Glutamatergic neuron (in vitro differentiated cells): ENCODE measurements around the gene OR2AE1. TPM values are rescaled to one million over a fixed set of nuclear protein-coding genes. Genes with fewer than 3 reads are reported as not detected.
"Not testable (repeated sequence)": the region's sequence is repeated elsewhere in the genome, so short reads cannot be mapped to it uniquely, and the experiment has no call there.

Experiments used
- DNase-seq: peaks from one replicate; pipeline ENCODE4 v3.0.0; 2022
- H3K27ac Mint-ChIP-seq: one replicate; pipeline ENCODE4 v1.8.0; 2020; ENCODE audit warnings: mild to moderate bottlenecking, mixed read lengths, inconsistent platforms; ENCODE audit not compliant: unreplicated experiment
- H3K27me3 Mint-ChIP-seq: one replicate; pipeline ENCODE4 v1.8.0; 2020; ENCODE audit warnings: mild to moderate bottlenecking, moderate library complexity, mixed read lengths, inconsistent platforms; ENCODE audit not compliant: unreplicated experiment
- H3K36me3 Mint-ChIP-seq: one replicate; pipeline ENCODE4 v1.8.0; 2020; ENCODE audit warnings: mild to moderate bottlenecking, mixed read lengths, inconsistent platforms; ENCODE audit not compliant: unreplicated experiment
- H3K4me1 Mint-ChIP-seq: one replicate; pipeline ENCODE4 v1.8.0; 2020; ENCODE audit warnings: mild to moderate bottlenecking, low read depth, mixed read lengths, inconsistent platforms; ENCODE audit not compliant: unreplicated experiment
- H3K4me3 Mint-ChIP-seq: one replicate; pipeline ENCODE4 v1.8.0; 2020; ENCODE audit warnings: mild to moderate bottlenecking, mixed read lengths, inconsistent platforms; ENCODE audit not compliant: unreplicated experiment
- H3K9me3 Mint-ChIP-seq: one replicate; pipeline ENCODE4 v1.8.0; 2020; ENCODE audit warnings: mild to moderate bottlenecking, moderate library complexity, mixed read lengths, inconsistent platforms; ENCODE audit not compliant: unreplicated experiment
- total RNA-seq: library from RNA; stranded (reverse); fragmentation: NEBNext Ultra II Directional; extraction: Animal tissue kit (Norgen Biotek cat#: 25700); gene quantifications from one replicate; pipeline ENCODE4 v1.2.1, GENCODE V29; 2021; ENCODE audit not compliant: unreplicated experiment
- TF ChIP-seq, protein P1 (sequence below): fragments of 200-600 bp; sonication (generic); IDR thresholded peaks from one replicate; pipeline ENCODE4 v1.5.0; 2021; ENCODE audit not compliant: partially characterized antibody, unreplicated experiment

The OR2AE1 gene
- total RNA-seq, 1 donor from 2014 or later: 0.39 TPM

DNA sequence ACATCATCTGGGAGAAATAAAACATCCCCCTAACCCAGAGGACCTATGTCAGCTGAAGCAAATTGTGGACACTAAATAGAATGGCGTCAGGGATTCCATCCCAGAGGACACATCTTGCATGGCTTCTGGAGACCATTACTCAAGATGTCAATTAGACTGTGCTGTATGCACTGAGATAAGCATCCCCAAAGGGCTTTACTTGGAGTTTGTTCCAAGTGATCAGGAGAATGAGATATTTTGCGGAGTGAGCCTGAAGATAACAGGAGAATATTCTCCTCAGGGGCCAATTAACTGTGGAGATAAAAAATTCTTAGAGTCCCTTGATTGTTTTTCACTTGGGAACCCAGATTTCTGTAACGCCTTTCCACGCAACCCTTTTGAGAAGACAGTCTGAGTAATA, 4.5 kb upstream of the OR2AE1 start:
- DNase-seq: no peak
- TF ChIP-seq, protein P1, sequence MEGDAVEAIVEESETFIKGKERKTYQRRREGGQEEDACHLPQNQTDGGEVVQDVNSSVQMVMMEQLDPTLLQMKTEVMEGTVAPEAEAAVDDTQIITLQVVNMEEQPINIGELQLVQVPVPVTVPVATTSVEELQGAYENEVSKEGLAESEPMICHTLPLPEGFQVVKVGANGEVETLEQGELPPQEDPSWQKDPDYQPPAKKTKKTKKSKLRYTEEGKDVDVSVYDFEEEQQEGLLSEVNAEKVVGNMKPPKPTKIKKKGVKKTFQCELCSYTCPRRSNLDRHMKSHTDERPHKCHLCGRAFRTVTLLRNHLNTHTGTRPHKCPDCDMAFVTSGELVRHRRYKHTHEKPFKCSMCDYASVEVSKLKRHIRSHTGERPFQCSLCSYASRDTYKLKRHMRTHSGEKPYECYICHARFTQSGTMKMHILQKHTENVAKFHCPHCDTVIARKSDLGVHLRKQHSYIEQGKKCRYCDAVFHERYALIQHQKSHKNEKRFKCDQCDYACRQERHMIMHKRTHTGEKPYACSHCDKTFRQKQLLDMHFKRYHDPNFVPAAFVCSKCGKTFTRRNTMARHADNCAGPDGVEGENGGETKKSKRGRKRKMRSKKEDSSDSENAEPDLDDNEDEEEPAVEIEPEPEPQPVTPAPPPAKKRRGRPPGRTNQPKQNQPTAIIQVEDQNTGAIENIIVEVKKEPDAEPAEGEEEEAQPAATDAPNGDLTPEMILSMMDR: no peak
- H3K36me3 Mint-ChIP-seq: peaks cover 14% of the 10 kb centered on the region
- no peak overlapping the region for H3K27ac Mint-ChIP-seq
- H3K4me3 Mint-ChIP-seq: no peak overlapping the region
- H3K27me3 Mint-ChIP-seq: peaks cover 2% of the 10 kb centered on the region
- H3K9me3 Mint-ChIP-seq: peaks cover 5% of the 10 kb centered on the region
- no peaks in the 10 kb centered on the region for H3K4me1 Mint-ChIP-seq

DNA sequence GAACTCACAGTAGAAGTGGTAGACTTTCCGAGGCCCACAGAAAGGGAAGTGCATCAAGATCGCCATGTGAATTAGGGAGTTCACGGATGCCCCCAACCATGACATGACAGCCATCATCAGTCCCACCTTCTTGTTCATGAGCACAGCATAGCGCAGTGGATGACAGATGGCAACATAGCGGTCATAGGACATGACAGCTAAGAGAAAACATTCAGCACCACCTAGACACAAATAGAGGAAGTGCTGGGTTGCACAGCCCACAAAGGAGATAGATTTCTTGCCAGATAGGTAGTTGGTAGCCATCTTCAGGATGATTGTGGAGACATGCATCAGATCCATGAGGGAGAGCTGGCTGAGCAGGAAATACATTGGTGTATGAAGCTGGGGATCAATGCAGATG, 342 bp downstream of the OR2AE1 start:
- Mint-ChIP-seq H3K9me3 (no peaks in the 10 kb centered on the region), H3K27me3 (peaks cover 2% of the 10 kb centered on the region), H3K4me1 (no peaks in the 10 kb centered on the region), H3K4me3 (no peak overlapping the region), H3K36me3 (no peaks in the 10 kb centered on the region), H3K27ac (no peak overlapping the region)
- no peak for DNase-seq
- TF ChIP-seq, protein P1: no peak

DNA sequence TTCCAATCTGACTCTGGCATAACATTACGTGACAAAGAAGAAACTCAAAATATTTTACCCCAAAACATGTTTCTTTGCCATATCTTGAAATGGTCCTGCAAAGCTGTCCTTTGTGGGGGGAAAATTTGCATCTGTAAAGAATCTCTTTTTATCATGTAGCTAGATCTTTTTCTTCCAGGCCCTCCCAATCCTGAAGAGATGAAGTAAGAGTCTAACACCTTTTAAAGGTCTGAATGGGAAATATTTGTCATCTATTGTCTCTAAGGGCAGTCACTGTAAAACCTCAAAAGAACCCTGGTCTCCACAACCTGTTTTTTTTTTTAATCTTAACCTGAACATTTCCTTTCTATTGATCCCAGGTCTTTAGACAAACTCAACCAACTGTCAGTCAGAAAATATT, 8.6 kb downstream of the OR2AE1 start:
- Mint-ChIP-seq H3K4me3 (no peak overlapping the region), H3K27me3 (no peaks in the 10 kb centered on the region), H3K27ac (no peak overlapping the region), H3K9me3 (no peaks in the 10 kb centered on the region), H3K36me3 (no peaks in the 10 kb centered on the region), H3K4me1 (no peaks in the 10 kb centered on the region)
- DNase-seq: no peak
- TF ChIP-seq, protein P1: no peak

DNA sequence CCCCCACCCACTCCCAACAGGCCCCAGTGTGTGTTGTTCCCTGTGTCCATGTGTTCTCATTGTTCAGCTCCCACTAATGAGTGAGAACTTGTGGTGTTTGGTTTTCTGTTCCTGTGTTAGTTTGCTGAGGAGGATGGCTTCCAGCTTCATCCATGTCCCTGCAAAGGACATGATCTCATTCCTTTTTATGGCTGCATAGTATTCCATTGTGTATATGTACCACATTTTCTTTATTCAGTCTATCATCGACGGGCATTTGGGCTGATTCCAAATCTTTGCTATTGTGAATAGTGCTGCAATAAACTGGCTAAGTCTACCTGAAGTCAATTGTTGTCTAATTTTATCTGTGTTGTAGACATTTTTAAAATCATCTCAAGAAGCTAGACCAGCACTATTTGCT, 9.4 kb downstream of the OR2AE1 start:
- not testable (repeated sequence) for H3K27ac Mint-ChIP-seq

DNA sequence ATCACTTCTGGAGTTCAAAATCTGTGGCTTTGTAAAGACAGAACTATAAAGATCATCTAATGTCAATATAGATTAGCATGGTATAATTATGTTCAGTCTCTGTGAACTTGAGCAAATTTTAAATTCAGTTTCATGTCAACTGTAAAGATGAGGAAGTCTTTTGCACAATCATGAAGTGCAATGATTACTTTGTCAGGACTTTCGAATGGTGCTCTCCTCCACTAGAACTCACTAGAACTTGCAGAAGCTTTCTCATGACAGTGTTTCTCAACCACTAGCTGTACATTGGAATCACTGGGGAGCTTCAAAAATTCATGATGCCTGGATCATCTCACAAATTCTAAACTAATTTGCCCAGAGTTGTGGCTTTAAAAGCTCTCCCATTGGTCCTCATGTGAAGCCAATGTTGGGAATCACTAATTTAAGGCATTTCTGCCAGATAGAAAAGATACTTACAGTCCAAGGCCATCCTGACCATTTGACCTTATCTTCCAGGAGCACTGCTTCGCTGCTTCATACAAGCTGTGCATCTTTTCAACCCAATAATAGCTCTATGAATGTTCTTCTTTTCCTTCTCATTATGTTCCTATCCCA, 12.9 kb downstream of the OR2AE1 start:
- H3K4me3 Mint-ChIP-seq: no peak overlapping the region
- no peaks in the 10 kb centered on the region for H3K36me3 Mint-ChIP-seq
- H3K27me3 Mint-ChIP-seq: peaks cover 2% of the 10 kb centered on the region
- H3K27ac Mint-ChIP-seq: no peak overlapping the region
- H3K4me1 Mint-ChIP-seq: no peaks in the 10 kb centered on the region
- TF ChIP-seq, protein P1: no peak
- no peaks in the 10 kb centered on the region for H3K9me3 Mint-ChIP-seq
- DNase-seq: no peak

More for the DNA sequence above, 9.4 kb downstream of the OR2AE1 start:
- not testable (repeated sequence) for H3K27me3 Mint-ChIP-seq, H3K36me3 Mint-ChIP-seq, H3K4me3 Mint-ChIP-seq, DNase-seq, H3K4me1 Mint-ChIP-seq, H3K9me3 Mint-ChIP-seq
